Measurements from ENCODE around the gene CDH4.

CDH4 gene

GRCh38 chr20:61929561-61929960 lies 677.5 kb downstream of the CDH4 start:
- DNase-seq: no peak

- no peak for DNase-seq
These were observed 678.1 kb downstream of the CDH4 start for GRCh38 chr20:61929971-61930666.

- DNase-seq: no peak
These were observed 678.9 kb downstream of the CDH4 start for GRCh38 chr20:61930776-61931475.

- DNase-seq: no peak
These were observed 679.6 kb downstream of the CDH4 start for GRCh38 chr20:61931476-61932198.

GRCh38 chr20:61932199-61932592 lies 680.1 kb downstream of the CDH4 start:
- no peak for DNase-seq

- no peak for DNase-seq
These were observed 680.8 kb downstream of the CDH4 start for GRCh38 chr20:61932711-61933480.

GRCh38 chr20:61933481-61933950 lies 681.5 kb downstream of the CDH4 start:
- DNase-seq: no peak

GRCh38 chr20:61933951-61934715 lies 682.1 kb downstream of the CDH4 start:
- no peak for DNase-seq

- no peak for DNase-seq
These were observed 682.9 kb downstream of the CDH4 start for GRCh38 chr20:61934716-61935530.

- no peak for DNase-seq
These were observed 684.1 kb downstream of the CDH4 start for GRCh38 chr20:61935926-61936700.

- no peak for DNase-seq
These were observed 684.7 kb downstream of the CDH4 start for GRCh38 chr20:61936701-61937131.

- DNase-seq: no peak
These were observed 685.3 kb downstream of the CDH4 start for GRCh38 chr20:61937146-61937962.

GRCh38 chr20:61937963-61938838 lies 686.1 kb downstream of the CDH4 start:
- no peak for DNase-seq

- no peak for DNase-seq
These were observed 687.0 kb downstream of the CDH4 start for GRCh38 chr20:61938839-61939690.

GRCh38 chr20:61939691-61940360 lies 687.8 kb downstream of the CDH4 start:
- DNase-seq: no peak

- DNase-seq: no peak
These were observed 688.4 kb downstream of the CDH4 start for GRCh38 chr20:61940491-61940890.

Measured in islet precursor cell (in vitro differentiated cells).